ENCODE results near the gene SEMA4D. TPM values are rescaled to one million over a fixed set of nuclear protein-coding genes. Genes with fewer than 3 reads are reported as not detected.
"Not testable (repeated sequence)": the region's sequence is repeated elsewhere in the genome, so short reads cannot be mapped to it uniquely, and the experiment has no call there.

Gene SEMA4D
- total RNA-seq, 1 experiment from 2014 or later = 0.37 TPM

DNA sequence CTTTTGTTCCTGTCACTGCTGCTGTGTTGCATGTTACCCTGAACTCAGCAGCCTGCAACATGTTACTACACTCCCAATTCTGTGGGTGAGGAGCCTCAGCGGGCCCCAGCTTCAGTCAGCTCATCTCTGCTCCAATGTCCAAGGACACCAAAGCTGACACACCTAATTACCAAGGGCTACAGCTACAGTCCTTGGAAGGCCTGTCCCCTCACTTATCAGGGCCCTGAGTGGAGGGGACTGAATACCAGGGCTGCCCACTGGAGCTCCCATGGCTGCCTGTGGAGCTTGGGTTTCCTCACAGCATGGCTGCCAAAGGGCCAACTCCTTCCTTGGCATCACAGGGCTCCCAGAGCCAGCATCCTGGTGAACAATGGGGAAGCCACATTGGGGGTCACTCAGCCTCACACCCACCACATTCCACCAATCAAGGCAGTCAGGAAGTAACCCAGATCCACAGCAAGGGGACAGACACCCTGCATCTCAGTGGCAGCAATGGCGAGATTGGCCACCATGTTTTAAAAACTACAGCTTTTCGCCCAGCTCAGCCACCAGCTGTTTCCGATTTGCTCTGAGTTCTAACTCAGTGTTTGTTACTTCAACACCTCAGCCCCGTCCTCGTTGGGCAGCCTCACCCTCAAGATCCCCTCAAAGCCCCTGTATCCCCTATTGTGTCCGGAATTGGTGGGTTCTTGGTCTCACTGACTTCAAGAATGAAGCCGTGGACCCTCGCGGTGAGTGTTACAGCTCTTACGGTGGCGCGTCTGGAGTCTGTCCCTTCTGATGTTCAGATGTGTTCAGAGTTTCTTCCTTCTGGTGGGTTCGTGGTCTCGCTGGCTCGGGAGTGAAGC, 18.9 kb downstream of the SEMA4D start:
- no peaks in the 10 kb centered on the region for H3K27me3 ChIP-seq (replicated peaks)
- no peak overlapping the region for H3K4me3 ChIP-seq
- peaks cover 20% of the 10 kb centered on the region for H3K4me1 ChIP-seq (replicated peaks)
- no peaks in the 10 kb centered on the region for H3K36me3 ChIP-seq
- no peak overlapping the region for H3K27ac ChIP-seq
- H3K9me3 ChIP-seq (replicated peaks) = no peaks in the 10 kb centered on the region
- no peak for DNase-seq (ENCODE audit: low read depth in 1 of 2, low spot score in 2 of 2)

DNA sequence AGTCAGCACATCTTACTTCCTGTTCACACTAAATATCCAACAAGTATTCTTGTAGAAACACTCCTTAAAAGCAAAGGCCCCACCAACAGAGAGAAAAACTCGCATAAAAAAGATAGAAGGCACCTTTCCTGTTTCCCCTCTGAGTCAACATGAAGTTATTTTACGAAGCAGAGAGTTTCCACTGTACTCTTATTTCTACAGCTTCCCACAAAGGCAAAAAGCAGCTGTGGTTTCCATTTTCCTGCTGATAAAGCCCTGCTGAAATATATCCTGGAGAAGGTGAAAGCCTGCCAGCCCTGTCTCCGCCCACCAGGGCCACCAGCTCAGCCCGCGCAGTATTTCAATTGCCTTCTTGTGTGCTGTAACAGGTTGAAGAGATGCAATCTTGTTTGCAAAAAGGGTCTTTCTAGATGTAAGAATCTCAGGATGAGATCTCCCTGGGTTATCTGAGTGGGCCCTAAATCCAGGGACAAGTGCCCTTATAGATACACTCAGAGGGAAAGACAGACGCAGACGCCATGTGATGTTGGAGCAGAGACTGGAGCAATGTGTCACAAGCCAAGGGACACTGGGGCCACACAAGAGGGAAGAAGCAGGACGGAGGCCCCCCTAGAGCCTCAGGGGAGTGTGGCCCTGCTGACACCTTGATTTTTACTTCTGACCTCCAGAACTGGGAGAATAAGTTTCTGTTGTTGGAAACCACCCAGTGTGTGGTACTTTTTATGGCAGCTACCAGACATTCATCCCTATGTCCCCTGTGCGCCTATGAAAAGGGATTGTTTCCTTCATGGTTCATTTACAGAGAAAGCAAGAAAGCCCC, 19.9 kb downstream of the SEMA4D start:
- Histone ChIP-seq H3K27ac (no peak overlapping the region), H3K36me3 (no peaks in the 10 kb centered on the region), H3K4me3 (no peak overlapping the region), H3K4me1 (replicated peaks) (peaks cover 24% of the 10 kb centered on the region), H3K27me3 (replicated peaks) (no peaks in the 10 kb centered on the region), H3K9me3 (replicated peaks) (no peaks in the 10 kb centered on the region)
- DNase-seq (ENCODE audit: low read depth in 1 of 2, low spot score in 2 of 2) = peak in 1 of 2 experiments; percentile 18

DNA sequence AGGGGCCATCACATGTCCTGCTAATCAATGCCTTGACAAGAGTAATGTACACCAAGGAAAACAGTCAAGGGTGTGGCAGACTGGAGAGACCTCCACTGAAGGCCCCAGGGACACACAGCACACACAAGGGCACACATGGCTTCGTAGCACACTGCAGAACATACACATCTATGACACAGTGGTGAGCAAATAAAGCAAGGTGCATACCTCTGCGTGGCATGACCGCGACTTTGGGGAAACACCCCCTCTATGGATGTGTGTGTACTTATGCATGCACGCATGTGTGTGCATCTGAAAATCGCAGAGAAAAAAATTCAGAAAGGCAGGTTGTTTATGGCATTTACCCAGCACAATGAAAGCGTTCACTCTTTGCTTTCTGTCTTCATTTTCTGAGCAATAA, 20.5 kb downstream of the SEMA4D start:
- Histone ChIP-seq H3K27ac (no peak overlapping the region), H3K27me3 (replicated peaks) (no peaks in the 10 kb centered on the region), H3K9me3 (replicated peaks) (no peaks in the 10 kb centered on the region), H3K4me1 (replicated peaks) (peaks cover 24% of the 10 kb centered on the region), H3K4me3 (no peak overlapping the region), H3K36me3 (no peaks in the 10 kb centered on the region)
- no peak for DNase-seq (ENCODE audit: low read depth in 1 of 2, low spot score in 2 of 2)

DNA sequence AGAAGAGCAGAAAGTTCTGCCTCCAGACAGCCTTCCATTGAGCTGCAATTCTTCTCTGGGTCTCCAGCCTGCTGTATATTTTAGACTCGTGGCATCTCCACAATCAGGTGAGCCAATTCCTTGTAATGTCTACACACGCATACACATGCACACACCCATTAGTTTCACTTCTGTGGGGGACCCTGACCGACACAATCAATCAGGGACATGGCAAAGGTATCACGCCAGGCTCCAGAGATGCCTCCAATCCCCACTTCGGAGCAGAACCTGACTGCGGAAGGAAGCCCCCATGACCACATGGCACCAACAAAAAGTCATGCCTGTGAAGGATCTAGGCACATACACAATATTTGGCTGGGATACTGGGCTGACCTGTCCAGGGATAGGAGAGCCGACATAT, 21.4 kb downstream of the SEMA4D start:
- DNase-seq (ENCODE audit: low read depth in 1 of 2, low spot score in 2 of 2) = no peak
- H3K4me1 ChIP-seq (replicated peaks) = peaks cover 24% of the 10 kb centered on the region
- no peaks in the 10 kb centered on the region for H3K9me3 ChIP-seq (replicated peaks)
- no peak overlapping the region for H3K4me3 ChIP-seq
- H3K36me3 ChIP-seq = no peaks in the 10 kb centered on the region
- no peaks in the 10 kb centered on the region for H3K27me3 ChIP-seq (replicated peaks)
- H3K27ac ChIP-seq = no peak overlapping the region

GRCh38 chr9:89475891-89476440, 21.9 kb downstream of the SEMA4D start:
- no peaks in the 10 kb centered on the region for H3K9me3 ChIP-seq (replicated peaks)
- peaks cover 24% of the 10 kb centered on the region for H3K4me1 ChIP-seq (replicated peaks)
- no peaks in the 10 kb centered on the region for H3K36me3 ChIP-seq
- H3K27me3 ChIP-seq (replicated peaks) = no peaks in the 10 kb centered on the region
- no peak overlapping the region for H3K27ac ChIP-seq
- no peak for DNase-seq (ENCODE audit: low read depth in 1 of 2, low spot score in 2 of 2)
- no peak overlapping the region for H3K4me3 ChIP-seq

DNA sequence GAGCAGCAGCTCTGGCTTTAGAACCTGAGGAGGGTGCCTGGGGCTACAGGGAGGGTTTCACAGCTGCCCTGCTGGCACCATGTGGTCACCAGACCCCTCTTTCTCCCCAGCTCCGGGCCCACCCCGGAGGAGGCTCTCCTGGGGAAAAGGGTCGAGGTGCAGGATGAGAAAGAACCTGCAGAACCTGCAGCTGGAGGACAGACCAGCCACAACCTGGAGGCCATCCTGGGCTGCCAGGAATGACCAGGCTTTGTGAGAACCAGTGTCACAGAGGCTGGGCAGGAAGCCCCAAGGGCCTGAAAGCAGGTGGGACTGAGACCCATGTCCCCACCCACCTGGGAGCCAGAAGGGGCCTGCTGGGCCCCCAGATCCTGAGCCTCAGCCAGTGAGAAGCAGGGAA, 23.0 kb downstream of the SEMA4D start:
- no peaks in the 10 kb centered on the region for H3K36me3 ChIP-seq
- no peak overlapping the region for H3K27ac ChIP-seq
- no peak overlapping the region for H3K4me3 ChIP-seq
- peaks cover under 1% of the 10 kb centered on the region; the same call in 1 of the 2 replicates for H3K27me3 ChIP-seq (replicated peaks)
- H3K9me3 ChIP-seq (replicated peaks) = no peaks in the 10 kb centered on the region
- H3K4me1 ChIP-seq (replicated peaks) = peaks cover 24% of the 10 kb centered on the region
- DNase-seq (ENCODE audit: low read depth in 1 of 2, low spot score in 2 of 2) = no peak

- no peaks in the 10 kb centered on the region for H3K9me3 ChIP-seq (replicated peaks)
- no peak overlapping the region for H3K27ac ChIP-seq
- H3K27me3 ChIP-seq (replicated peaks) = peaks cover 7% of the 10 kb centered on the region; the same call in 1 of the 2 replicates
- H3K4me3 ChIP-seq = no peak overlapping the region
- no peaks in the 10 kb centered on the region for H3K36me3 ChIP-seq
- peak in 1 of 2 experiments; percentile 20 for DNase-seq (ENCODE audit: low read depth in 1 of 2, low spot score in 2 of 2)
- peaks cover 24% of the 10 kb centered on the region for H3K4me1 ChIP-seq (replicated peaks)
Observed at GRCh38 chr9:89473762-89474469, 24.0 kb downstream of the SEMA4D start.

DNA sequence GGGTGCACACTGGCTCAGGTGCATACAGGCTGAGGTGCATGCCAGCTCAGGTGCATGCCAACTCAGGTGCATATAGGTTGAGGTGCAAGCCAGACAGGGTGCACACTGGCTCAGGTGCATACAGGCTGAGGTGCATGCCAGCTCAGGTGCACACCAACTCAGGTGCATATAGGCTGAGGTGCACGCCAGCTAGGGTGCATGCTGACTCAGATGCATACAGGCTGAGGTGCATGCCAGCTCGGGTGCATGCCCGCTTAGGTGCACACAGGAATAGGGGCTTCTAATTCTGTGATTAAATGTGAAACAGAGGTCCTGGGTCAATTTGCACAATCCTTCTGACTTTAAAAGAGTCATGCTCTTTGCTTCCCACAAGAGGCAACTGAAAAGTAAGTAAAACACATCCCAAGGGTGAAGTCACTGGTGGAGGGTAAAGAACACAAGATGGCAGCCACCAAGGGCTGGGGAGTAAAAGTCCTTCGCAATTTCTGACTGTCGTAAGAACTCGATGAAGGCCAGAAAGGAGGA, 26.1 kb downstream of the SEMA4D start:
- DNase-seq (ENCODE audit: low read depth in 1 of 2, low spot score in 2 of 2); H3K27ac ChIP-seq; H3K4me3 ChIP-seq; H3K27me3 ChIP-seq (replicated peaks); H3K9me3 ChIP-seq (replicated peaks); H3K36me3 ChIP-seq: not testable (repeated sequence)
- H3K4me1 ChIP-seq (replicated peaks) = peaks cover 12% of the 10 kb centered on the region

- DNase-seq (ENCODE audit: low read depth in 1 of 2, low spot score in 2 of 2) = no peak
- Histone ChIP-seq H3K27me3 (replicated peaks) (peaks cover 7% of the 10 kb centered on the region; the same call in 1 of the 2 replicates), H3K27ac (no peak overlapping the region), H3K9me3 (replicated peaks) (no peaks in the 10 kb centered on the region), H3K36me3 (no peaks in the 10 kb centered on the region), H3K4me3 (no peak overlapping the region), H3K4me1 (replicated peaks) (peaks cover 12% of the 10 kb centered on the region)
Observed at GRCh38 chr9:89471390-89471789, 26.5 kb downstream of the SEMA4D start.

DNA sequence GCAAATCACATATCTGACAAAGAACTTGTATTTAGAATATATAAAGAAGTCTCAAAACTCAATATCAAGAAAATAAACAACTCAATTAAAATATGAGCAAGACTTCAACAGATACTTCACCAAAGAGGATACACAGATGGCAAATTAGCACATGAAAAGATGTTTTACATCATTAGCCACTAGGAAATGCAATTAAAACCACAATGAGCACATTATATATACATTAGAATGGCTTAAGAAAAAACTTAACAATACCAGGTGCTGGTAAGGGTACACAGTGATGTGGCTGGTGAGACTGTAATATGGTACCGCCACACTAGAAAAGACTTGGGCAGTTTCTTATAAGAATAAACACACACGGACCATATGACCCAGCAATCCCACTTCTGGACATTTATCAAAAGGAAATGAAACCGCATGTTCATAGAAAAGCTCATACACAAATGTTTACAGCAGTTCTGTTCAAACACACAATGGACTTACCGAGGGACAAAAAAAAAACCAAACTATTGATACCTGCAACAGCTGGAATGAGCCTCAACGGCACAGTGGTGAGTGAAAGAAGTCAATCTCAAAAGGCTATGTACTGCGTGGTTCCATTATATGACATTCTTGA, 27.6 kb downstream of the SEMA4D start:
- Histone ChIP-seq H3K4me1 (replicated peaks) (peaks cover 12% of the 10 kb centered on the region), H3K36me3 (no peaks in the 10 kb centered on the region), H3K27me3 (replicated peaks) (peaks cover 7% of the 10 kb centered on the region; the same call in 1 of the 2 replicates), H3K27ac (no peak overlapping the region), H3K9me3 (replicated peaks) (no peaks in the 10 kb centered on the region), H3K4me3 (no peak overlapping the region)
- DNase-seq (ENCODE audit: low read depth in 1 of 2, low spot score in 2 of 2) = no peak

GRCh38 chr9:89469003-89469402, 28.9 kb downstream of the SEMA4D start:
- DNase-seq (ENCODE audit: low read depth in 1 of 2, low spot score in 2 of 2) = no peak
- Histone ChIP-seq H3K36me3 (no peaks in the 10 kb centered on the region), H3K27me3 (replicated peaks) (peaks cover 7% of the 10 kb centered on the region; the same call in 1 of the 2 replicates), H3K27ac (no peak overlapping the region), H3K9me3 (replicated peaks) (no peaks in the 10 kb centered on the region), H3K4me3 (no peak overlapping the region), H3K4me1 (replicated peaks) (peaks cover 3% of the 10 kb centered on the region)

GRCh38 chr9:89468281-89468960, 29.5 kb downstream of the SEMA4D start:
- H3K4me3 ChIP-seq = no peak overlapping the region
- no peak for DNase-seq (ENCODE audit: low read depth in 1 of 2, low spot score in 2 of 2)
- no peaks in the 10 kb centered on the region for H3K4me1 ChIP-seq (replicated peaks)
- peaks cover 7% of the 10 kb centered on the region; the same call in 1 of the 2 replicates for H3K27me3 ChIP-seq (replicated peaks)
- H3K9me3 ChIP-seq (replicated peaks) = no peaks in the 10 kb centered on the region
- H3K36me3 ChIP-seq = no peaks in the 10 kb centered on the region
- H3K27ac ChIP-seq = no peak overlapping the region
